GM12891 (cell line): ENCODE data around the gene NLGN1.

Source experiments
- POLR2A ChIP-seq: IDR thresholded peaks from 2 replicates; pipeline ENCODE4 v1.6.1; 2011; ENCODE audit warnings: low read depth, low read length, control low read depth
- POLR2AphosphoS5 ChIP-seq: IDR thresholded peaks from 2 replicates; pipeline ENCODE4 v1.6.1; 2011; ENCODE audit warnings: low read depth, low read length, control low read depth
- POU2F2 ChIP-seq: IDR thresholded peaks from 2 replicates; pipeline ENCODE4 v1.6.1; 2011; ENCODE audit warnings: low read depth, mild to moderate bottlenecking, control low read depth, low read length, moderate library complexity
- TAF1 ChIP-seq: IDR thresholded peaks from 2 replicates; pipeline ENCODE4 v1.6.1; 2011; ENCODE audit warnings: low read depth, low read length, control low read depth

GRCh38 chr3:174233511-174233910 lies 836.0 kb downstream of the NLGN1 start:
- TF ChIP-seq POU2F2: no peak
- TF ChIP-seq POLR2A: no peak
- TF ChIP-seq POLR2AphosphoS5: no peak
- no peak for TF ChIP-seq TAF1
